HL-60 (cell line): ENCODE data around the gene NCOA5.

Experiments used
- GABPA ChIP-seq: IDR thresholded peaks from 2 replicates; pipeline ENCODE4 v1.6.1; 2012; ENCODE audit warnings: low read depth
- POLR2AphosphoS5 ChIP-seq: IDR thresholded peaks from 2 replicates; pipeline ENCODE4 v1.6.1; 2012; ENCODE audit warnings: low read depth
- SPI1 ChIP-seq: IDR thresholded peaks from 2 replicates; pipeline ENCODE4 v1.6.1; 2012; ENCODE audit warnings: low read depth, mild to moderate bottlenecking, borderline replicate concordance
- TF ChIP-seq, protein P1 (sequence below): IDR thresholded peaks from one replicate; pipeline ENCODE4 v1.5.1; 2011; ENCODE audit warnings: low read length, control low read depth, inconsistent platforms; ENCODE audit not compliant: insufficient read depth

DNA sequence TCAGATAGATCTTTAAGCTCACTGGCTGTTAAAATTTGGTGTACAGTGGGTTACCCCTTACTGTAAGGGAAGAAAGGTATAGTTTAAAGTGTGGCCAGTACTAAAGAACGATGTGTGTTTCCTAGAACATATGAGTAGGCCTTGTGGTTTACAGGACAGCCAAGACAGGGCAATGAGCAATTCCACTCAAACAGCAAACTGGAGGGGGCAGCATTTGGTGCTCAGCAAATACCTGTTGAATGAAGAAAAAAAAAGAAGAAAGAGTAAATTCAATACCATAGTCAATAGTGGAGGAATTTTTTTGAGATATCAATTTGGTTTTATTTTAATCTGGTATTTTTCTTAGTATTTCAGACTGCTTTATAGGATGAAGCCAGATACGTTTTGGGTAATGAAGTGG lies 3.8 kb upstream of the NCOA5 start:
- TF ChIP-seq GABPA (no peak), POLR2AphosphoS5 (no peak), SPI1 (no peak)
- TF ChIP-seq, protein P1, sequence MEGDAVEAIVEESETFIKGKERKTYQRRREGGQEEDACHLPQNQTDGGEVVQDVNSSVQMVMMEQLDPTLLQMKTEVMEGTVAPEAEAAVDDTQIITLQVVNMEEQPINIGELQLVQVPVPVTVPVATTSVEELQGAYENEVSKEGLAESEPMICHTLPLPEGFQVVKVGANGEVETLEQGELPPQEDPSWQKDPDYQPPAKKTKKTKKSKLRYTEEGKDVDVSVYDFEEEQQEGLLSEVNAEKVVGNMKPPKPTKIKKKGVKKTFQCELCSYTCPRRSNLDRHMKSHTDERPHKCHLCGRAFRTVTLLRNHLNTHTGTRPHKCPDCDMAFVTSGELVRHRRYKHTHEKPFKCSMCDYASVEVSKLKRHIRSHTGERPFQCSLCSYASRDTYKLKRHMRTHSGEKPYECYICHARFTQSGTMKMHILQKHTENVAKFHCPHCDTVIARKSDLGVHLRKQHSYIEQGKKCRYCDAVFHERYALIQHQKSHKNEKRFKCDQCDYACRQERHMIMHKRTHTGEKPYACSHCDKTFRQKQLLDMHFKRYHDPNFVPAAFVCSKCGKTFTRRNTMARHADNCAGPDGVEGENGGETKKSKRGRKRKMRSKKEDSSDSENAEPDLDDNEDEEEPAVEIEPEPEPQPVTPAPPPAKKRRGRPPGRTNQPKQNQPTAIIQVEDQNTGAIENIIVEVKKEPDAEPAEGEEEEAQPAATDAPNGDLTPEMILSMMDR: no peak
